Sigmoid colon (tissue), 7 donors: ENCODE measurements around the gene EML6. TPM values are rescaled to one million over a fixed set of nuclear protein-coding genes. Genes with fewer than 3 reads are reported as not detected.

Experiments
- DNase-seq: peaks from one replicate; pipeline ENCODE4 v3.0.0-alpha.2; 2019
- H3K27ac ChIP-seq, 4 donors: fragments of 200-600 bp; sonication (generic); one replicate each; pipeline ENCODE4 v1.5.1; 2016 to 2019; ENCODE audit warnings: mild to moderate bottlenecking in 1 of 4
- H3K27me3 ChIP-seq, 3 donors: fragments of 200-600 bp; sonication (generic); one replicate each; pipeline ENCODE4 v1.5.1; 2019; ENCODE audit warnings: mild to moderate bottlenecking in 1 of 3
- H3K36me3 ChIP-seq, 4 donors: fragments of 200-600 bp; sonication (generic); one replicate each; pipeline ENCODE4 v1.5.1; 2016 to 2019
- H3K4me1 ChIP-seq, 4 donors: fragments of 200-600 bp; sonication (generic); one replicate each; pipeline ENCODE4 v1.5.1; 2017 to 2019
- H3K4me3 ChIP-seq, 4 donors: fragments of 200-600 bp; sonication (generic); one replicate each; pipeline ENCODE4 v1.5.1; 2017 to 2019; ENCODE audit warnings: mild to moderate bottlenecking in 2 of 4, moderate library complexity in 1 of 4
- H3K9me3 ChIP-seq, 4 donors: fragments of 200-600 bp in 3 of 4; sonication (generic) in 3 of 4; one replicate each; pipeline versions ENCODE4 v1.5.1 to v1.6.1; 2013 to 2019
- EP300 ChIP-seq, 4 donors: sonication (generic); formaldehyde crosslinking; IDR thresholded peaks; one replicate each; pipeline ENCODE4 v1.6.1; 2017; ENCODE audit warnings: antibody characterized with exemption in 4 of 4
- POLR2A ChIP-seq, 2 donors: fragments of 450-650 bp; IDR thresholded peaks; one replicate each; pipeline ENCODE4 v1.6.1; 2016; ENCODE audit warnings: antibody characterized with exemption in 2 of 2, mild to moderate bottlenecking in 2 of 2, moderate library complexity in 2 of 2
- POLR2AphosphoS5 ChIP-seq, 4 donors: sonication (generic); formaldehyde crosslinking; IDR thresholded peaks; one replicate each; pipeline ENCODE4 v1.6.1; 2017; ENCODE audit warnings: antibody characterized with exemption in 4 of 4
- WGBS, 2 donors: extraction: QIAGEN DNeasy Blood & Tissue Kit; methylation state at CpG; one replicate each; pipeline ENCODE4 v1.1.7; 2013; 5-methylcytosine and 5-hydroxymethylcytosine counted together
- intact Hi-C: fragments of 100-400 bp; cut with DNase I; formaldehyde crosslinking; loops from one replicate; pipeline ENCODE4 v1.15.1; 2023
- polyA plus RNA-seq, 3 donors: library from polyadenylated mRNA; stranded (reverse); fragments of 200-250 nt; gene quantifications; one replicate each; pipeline ENCODE4 v1.2.3, GENCODE V29; 2013
- total RNA-seq, 4 donors: library from RNA; depleted of rRNA; stranded (reverse); fragments of >200 nt; gene quantifications; one replicate each; pipeline ENCODE4 v1.1.0, GENCODE V29; 2016
- TF ChIP-seq, protein P1 (sequence below), 4 experiments: fragments of 450-650 bp in 3 of 4; fragments of 200-600 bp in 1 of 4; IDR thresholded peaks; one replicate each; pipeline ENCODE4 v1.5.1; 2016 to 2019; ENCODE audit warnings: antibody characterized with exemption in 4 of 4, mild to moderate bottlenecking in 3 of 4, moderate library complexity in 2 of 4
- donor health status: healthy with polysubstance abuse.
- donor health status: Bipolar disorder and iron deficiency.
- donor health status: healthy.

Gene EML6
- total and polyA plus RNA-seq, 7 donors, result 0.46 to 2.2 (median 1.2) TPM

DNA sequence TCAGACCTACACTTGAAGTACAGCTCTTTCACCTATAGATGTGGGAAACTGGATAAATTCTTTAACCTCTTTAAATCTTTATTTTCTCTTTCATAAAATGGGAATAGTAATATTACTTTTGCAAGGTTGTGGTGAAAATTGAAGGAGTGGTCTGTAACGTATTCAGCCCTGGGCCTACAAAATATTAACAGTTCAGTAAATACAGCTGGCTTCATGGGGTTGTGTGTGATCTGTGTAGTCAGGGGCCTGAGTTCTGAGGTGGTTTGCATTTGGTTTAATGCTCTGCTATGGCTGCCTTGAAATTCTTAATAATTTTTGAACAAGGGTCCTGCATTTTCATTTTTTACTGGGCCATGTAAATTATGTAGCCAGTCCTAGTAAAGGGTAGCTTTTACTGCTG lies 16.8 kb upstream of the EML6 start:
- TF ChIP-seq POLR2A (IDR thresholded peaks at IDR 0.05) (no peak), POLR2AphosphoS5 (IDR thresholded peaks at IDR 0.05) (no peak), EP300 (IDR thresholded peaks at IDR 0.05) (no peak)
- TF ChIP-seq, protein P1, sequence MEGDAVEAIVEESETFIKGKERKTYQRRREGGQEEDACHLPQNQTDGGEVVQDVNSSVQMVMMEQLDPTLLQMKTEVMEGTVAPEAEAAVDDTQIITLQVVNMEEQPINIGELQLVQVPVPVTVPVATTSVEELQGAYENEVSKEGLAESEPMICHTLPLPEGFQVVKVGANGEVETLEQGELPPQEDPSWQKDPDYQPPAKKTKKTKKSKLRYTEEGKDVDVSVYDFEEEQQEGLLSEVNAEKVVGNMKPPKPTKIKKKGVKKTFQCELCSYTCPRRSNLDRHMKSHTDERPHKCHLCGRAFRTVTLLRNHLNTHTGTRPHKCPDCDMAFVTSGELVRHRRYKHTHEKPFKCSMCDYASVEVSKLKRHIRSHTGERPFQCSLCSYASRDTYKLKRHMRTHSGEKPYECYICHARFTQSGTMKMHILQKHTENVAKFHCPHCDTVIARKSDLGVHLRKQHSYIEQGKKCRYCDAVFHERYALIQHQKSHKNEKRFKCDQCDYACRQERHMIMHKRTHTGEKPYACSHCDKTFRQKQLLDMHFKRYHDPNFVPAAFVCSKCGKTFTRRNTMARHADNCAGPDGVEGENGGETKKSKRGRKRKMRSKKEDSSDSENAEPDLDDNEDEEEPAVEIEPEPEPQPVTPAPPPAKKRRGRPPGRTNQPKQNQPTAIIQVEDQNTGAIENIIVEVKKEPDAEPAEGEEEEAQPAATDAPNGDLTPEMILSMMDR (IDR thresholded peaks at IDR 0.05), result no peak
- H3K4me1 ChIP-seq, result peaks cover 0 to 14% (median 12%) of the 10 kb centered on the region in 4 donors
- peaks cover 0 to 12% (median 0%) of the 10 kb centered on the region in 3 donors for H3K27me3 ChIP-seq
- no peak overlapping the region for H3K4me3 ChIP-seq
- H3K9me3 ChIP-seq, result no peaks in the 10 kb centered on the region
- no peak for DNase-seq
- H3K36me3 ChIP-seq, result no peaks in the 10 kb centered on the region
- intact Hi-C loops, result loop anchor here (5.0 to 10.0 kb wide), 2 partner anchors 499 to 542 kb away; no protein-coding TSS in a partner anchor
- 36 to 80% methylated on average over 1 of the region's 1 CpG for WGBS, 2 donors
- H3K27ac ChIP-seq, result no peak overlapping the region

DNA sequence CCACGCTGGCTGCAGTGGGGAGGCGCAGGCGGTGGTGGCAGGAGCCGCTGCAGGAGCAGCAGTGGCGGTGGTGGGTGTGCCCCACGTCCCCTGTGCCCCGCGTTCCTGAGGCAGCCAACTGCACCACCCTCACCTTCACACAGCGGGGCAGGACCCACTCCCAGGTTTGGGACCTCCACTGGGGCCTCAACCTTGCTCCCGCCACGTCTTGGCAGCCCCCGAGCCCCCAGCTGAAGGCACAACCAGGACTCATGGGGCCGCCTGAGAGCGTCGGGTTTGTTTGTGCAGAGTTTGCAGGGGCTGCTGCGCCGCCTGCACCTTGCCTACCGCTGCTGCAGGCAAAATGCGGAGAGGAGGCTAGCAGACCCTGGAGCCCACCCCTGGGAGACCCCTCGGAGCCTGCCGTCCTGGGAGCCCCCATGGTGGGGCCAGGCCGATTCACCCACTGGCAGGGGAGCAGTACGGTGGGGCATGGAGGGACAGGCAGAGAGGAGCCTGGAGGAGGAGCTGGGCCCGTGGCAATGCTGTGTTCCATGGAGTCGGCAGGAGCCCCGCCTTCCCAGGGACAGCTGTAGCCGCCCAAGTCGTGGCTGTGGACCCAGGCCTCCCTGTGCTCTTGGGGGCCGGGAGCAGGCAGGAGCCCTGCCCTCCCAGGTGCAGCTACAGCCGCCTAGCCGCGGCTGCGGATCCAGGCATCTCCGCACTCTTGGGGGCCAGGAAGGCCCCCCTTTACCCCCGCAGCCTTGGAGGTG lies 14.7 kb upstream of the EML6 start:
- 7 to 15% methylated on average over 35 of the region's 35 CpGs for WGBS, 2 donors
- intact Hi-C loops, result loop anchor here (5.0 to 10.0 kb wide), 2 partner anchors 501 to 544 kb away; no protein-coding TSS in a partner anchor
- TF ChIP-seq POLR2A (IDR thresholded peaks at IDR 0.05) (no peak), POLR2AphosphoS5 (IDR thresholded peaks at IDR 0.05) (no peak), EP300 (IDR thresholded peaks at IDR 0.05) (no peak)
- TF ChIP-seq, protein P1 (IDR thresholded peaks at IDR 0.05), result no peak
- peak; percentile 73 for DNase-seq
- H3K27ac ChIP-seq, result no peak overlapping the region
- H3K36me3 ChIP-seq, result no peaks in the 10 kb centered on the region
- H3K4me3 ChIP-seq, result peak overlapping the region; percentile 20 to 48 (median 40)
- peaks cover 0 to 12% (median 0%) of the 10 kb centered on the region in 3 donors for H3K27me3 ChIP-seq
- H3K4me1 ChIP-seq, result peaks cover 0 to 14% (median 12%) of the 10 kb centered on the region in 4 donors
- H3K9me3 ChIP-seq, result no peaks in the 10 kb centered on the region

DNA sequence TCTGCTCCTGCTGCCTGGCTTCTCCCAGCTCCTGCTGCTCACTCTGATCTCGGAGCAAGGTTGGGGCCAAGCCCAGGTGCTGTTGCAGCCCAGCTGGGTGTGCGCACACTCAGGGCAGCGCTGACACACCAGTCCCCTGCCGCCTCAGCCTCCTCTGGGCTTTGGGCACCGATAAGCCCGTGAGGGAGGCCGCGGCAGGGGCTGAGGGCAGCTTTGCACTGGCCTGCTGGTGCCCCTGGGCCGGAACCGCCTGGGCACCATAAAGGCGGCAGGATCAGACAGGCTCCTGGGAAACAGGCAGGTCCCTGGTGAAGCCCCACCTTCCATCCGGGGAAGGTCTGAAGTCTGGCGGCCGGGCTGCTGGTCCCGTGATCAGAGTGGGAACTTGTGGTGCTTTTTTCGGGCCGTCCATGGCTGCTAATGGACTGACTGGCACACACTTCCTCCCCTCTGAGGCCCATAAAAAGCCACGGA lies 14.1 kb upstream of the EML6 start:
- DNase-seq, result no peak
- H3K27me3 ChIP-seq, result peaks cover 0 to 12% (median 0%) of the 10 kb centered on the region in 3 donors
- peak overlapping the region; percentile 20 to 48 (median 40) for H3K4me3 ChIP-seq
- intact Hi-C loops, result loop anchor here (5.0 to 10.0 kb wide), 2 partner anchors 502 to 545 kb away; no protein-coding TSS in a partner anchor
- no peak overlapping the region for H3K27ac ChIP-seq
- 7 to 28% methylated on average over 18 of the region's 18 CpGs for WGBS, 2 donors
- no peaks in the 10 kb centered on the region for H3K36me3 ChIP-seq
- TF ChIP-seq EP300 (IDR thresholded peaks at IDR 0.05) (no peak), POLR2A (IDR thresholded peaks at IDR 0.05) (no peak), POLR2AphosphoS5 (IDR thresholded peaks at IDR 0.05) (no peak)
- TF ChIP-seq, protein P1 (IDR thresholded peaks at IDR 0.05), result no peak
- peaks cover 0 to 14% (median 12%) of the 10 kb centered on the region in 4 donors for H3K4me1 ChIP-seq
- no peaks in the 10 kb centered on the region for H3K9me3 ChIP-seq

DNA sequence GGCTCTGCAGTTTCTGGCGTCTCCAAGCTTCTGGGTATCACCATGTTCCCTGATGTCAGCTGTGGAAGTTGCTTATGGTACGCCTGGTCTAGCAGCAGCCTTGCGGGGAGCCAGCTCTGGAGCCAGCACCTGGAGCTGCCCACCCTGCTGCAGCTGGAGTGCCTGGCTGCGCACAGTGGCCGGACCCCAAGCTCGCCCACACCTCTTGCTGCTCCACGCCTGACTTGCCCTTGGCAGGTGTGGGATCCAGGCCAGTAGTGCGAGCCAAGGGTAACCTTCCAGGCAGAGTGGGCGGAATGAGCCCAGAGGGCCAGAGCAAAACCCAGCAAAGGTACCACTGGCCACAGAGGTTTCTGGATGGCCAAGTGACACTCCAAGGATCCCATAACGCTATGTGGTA lies 13.2 kb upstream of the EML6 start:
- H3K4me3 ChIP-seq, result no peak overlapping the region
- no peaks in the 10 kb centered on the region for H3K9me3 ChIP-seq
- 89 to 91% methylated on average over 10 of the region's 10 CpGs for WGBS, 2 donors
- TF ChIP-seq, protein P1 (IDR thresholded peaks at IDR 0.05), result no peak
- TF ChIP-seq EP300 (IDR thresholded peaks at IDR 0.05) (no peak), POLR2AphosphoS5 (IDR thresholded peaks at IDR 0.05) (no peak), POLR2A (IDR thresholded peaks at IDR 0.05) (no peak)
- peaks cover 0 to 14% (median 12%) of the 10 kb centered on the region in 4 donors for H3K4me1 ChIP-seq
- peaks cover 0 to 12% (median 0%) of the 10 kb centered on the region in 3 donors for H3K27me3 ChIP-seq
- no peak overlapping the region for H3K27ac ChIP-seq
- no peaks in the 10 kb centered on the region for H3K36me3 ChIP-seq
- intact Hi-C loops, result no loop called here
- no peak for DNase-seq
